ENCODE data around the gene ARSB. TPM values are rescaled to one million over a fixed set of nuclear protein-coding genes. Genes with fewer than 3 reads are reported as not detected.

ARSB gene
- total RNA-seq, 4 donors from 2014 or later, result 9.1 to 12.7 (median 10.7) TPM

DNA sequence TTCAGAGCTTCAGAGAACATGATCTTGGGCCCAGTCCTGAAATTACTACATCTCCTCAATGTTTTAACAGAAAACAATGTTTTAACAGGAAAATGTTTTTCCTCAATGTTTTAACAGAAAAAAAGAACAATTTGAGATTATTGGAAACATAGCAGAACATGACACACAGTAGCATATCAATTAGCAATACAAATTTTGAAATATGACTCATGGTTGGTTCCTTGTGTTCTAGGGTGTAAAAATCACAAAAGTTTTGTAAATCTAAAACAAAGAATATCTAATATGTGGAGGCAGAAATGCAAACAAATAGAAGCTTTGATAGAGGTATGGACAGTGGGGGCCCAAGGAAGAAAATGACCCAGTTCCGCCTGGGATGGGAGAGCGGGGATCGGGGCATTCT is 22.8 kb upstream of the ARSB start:
- WGBS, 2 donors (ENCODE audit: low coverage in 1 of 2), result 96 to 100% methylated on average over 3 of the region's 3 CpGs
- in situ Hi-C loops (cut with MboI; ENCODE audit: low pct_ligation_motif_present in 1 of 4, low pct_unique_long_range_greater_than_20kb in 1 of 4, low sequenced_read_pairs in 3 of 4) (loop anchor here in 2 of 4 donors (25.0 kb wide), 1 partner anchor 454 kb away; no protein-coding TSS in a partner anchor), intact Hi-C loops (cut with DNase I; ENCODE audit: low total_unique reads) (no loop called here)

GRCh38 chr5:79005936-79006631 is 21.0 kb upstream of the ARSB start:
- no peaks in the 10 kb centered on the region for H3K27me3 ChIP-seq
- H3K4me1 ChIP-seq, result peaks cover 0 to 9% (median 3%) of the 10 kb centered on the region in 4 donors
- in situ Hi-C loops (cut with MboI; ENCODE audit: low pct_ligation_motif_present in 1 of 4, low pct_unique_long_range_greater_than_20kb in 1 of 4, low sequenced_read_pairs in 3 of 4), result loop anchor here in 2 of 4 donors (25.0 kb wide), 1 partner anchor 456 kb away; no protein-coding TSS in a partner anchor
- no peaks in the 10 kb centered on the region for H3K36me3 ChIP-seq
- DNase-seq, result no peak
- TF ChIP-seq POLR2A (IDR thresholded peaks at IDR 0.05) (no peak), POLR2AphosphoS5 (IDR thresholded peaks at IDR 0.05) (no peak), EP300 (IDR thresholded peaks at IDR 0.05; ENCODE audit: low read depth) (no peak), CTCF (IDR thresholded peaks at IDR 0.05) (no peak)
- WGBS, 2 donors (ENCODE audit: low coverage in 1 of 2), result 85 to 91% methylated on average over 4 to 6 of the region's 6 CpGs
- H3K9me3 ChIP-seq, result no peaks in the 10 kb centered on the region
- no peak overlapping the region for H3K4me3 ChIP-seq
- no peak overlapping the region for H3K27ac ChIP-seq
- intact Hi-C loops (cut with DNase I; ENCODE audit: low total_unique reads), result no loop called here

More for the DNA sequence above, 22.8 kb upstream of the ARSB start:
- no peak for DNase-seq
- TF ChIP-seq EP300 (IDR thresholded peaks at IDR 0.05; ENCODE audit: low read depth) (no peak), CTCF (IDR thresholded peaks at IDR 0.05) (no peak), POLR2A (IDR thresholded peaks at IDR 0.05) (no peak), POLR2AphosphoS5 (IDR thresholded peaks at IDR 0.05) (no peak)
- H3K4me3 ChIP-seq, result no peak overlapping the region
- H3K36me3 ChIP-seq, result no peaks in the 10 kb centered on the region
- H3K27ac ChIP-seq, result no peak overlapping the region
- H3K27me3 ChIP-seq, result no peaks in the 10 kb centered on the region
- no peaks in the 10 kb centered on the region for H3K9me3 ChIP-seq
- no peaks in the 10 kb centered on the region for H3K4me1 ChIP-seq

GRCh38 chr5:79005151-79005550 is 20.0 kb upstream of the ARSB start:
- Histone ChIP-seq H3K27me3 (no peaks in the 10 kb centered on the region), H3K27ac (no peak overlapping the region), H3K9me3 (no peaks in the 10 kb centered on the region), H3K36me3 (no peaks in the 10 kb centered on the region), H3K4me3 (no peak overlapping the region), H3K4me1 (peaks cover 0 to 9% (median 3%) of the 10 kb centered on the region in 4 donors)
- WGBS, 2 donors (ENCODE audit: low coverage in 1 of 2), result 77 to 91% methylated on average over 4 of the region's 4 CpGs
- in situ Hi-C loops (cut with MboI; ENCODE audit: low pct_ligation_motif_present in 1 of 4, low pct_unique_long_range_greater_than_20kb in 1 of 4, low sequenced_read_pairs in 3 of 4), result loop anchor here in 2 of 4 donors (25.0 kb wide), 1 partner anchor 457 kb away; no protein-coding TSS in a partner anchor
- intact Hi-C loops (cut with DNase I; ENCODE audit: low total_unique reads), result no loop called here
- DNase-seq, result no peak
- TF ChIP-seq EP300 (IDR thresholded peaks at IDR 0.05; ENCODE audit: low read depth) (no peak), POLR2A (IDR thresholded peaks at IDR 0.05) (no peak), CTCF (IDR thresholded peaks at IDR 0.05) (no peak), POLR2AphosphoS5 (IDR thresholded peaks at IDR 0.05) (no peak)

- intact Hi-C loops (cut with DNase I; ENCODE audit: low total_unique reads), result no loop called here
- no peak for DNase-seq
- in situ Hi-C loops (cut with MboI; ENCODE audit: low pct_ligation_motif_present in 1 of 4, low pct_unique_long_range_greater_than_20kb in 1 of 4, low sequenced_read_pairs in 3 of 4), result loop anchor here in 2 of 4 donors (25.0 kb wide), 1 partner anchor 460 kb away; no protein-coding TSS in a partner anchor
These were observed 17.3 kb upstream of the ARSB start for GRCh38 chr5:79002374-79002773.

More at GRCh38 chr5:79002374-79002773, 17.3 kb upstream of the ARSB start:
- Histone ChIP-seq H3K4me1 (peaks cover 0 to 9% (median 3%) of the 10 kb centered on the region in 4 donors), H3K27me3 (no peaks in the 10 kb centered on the region), H3K27ac (no peak overlapping the region), H3K9me3 (no peaks in the 10 kb centered on the region), H3K4me3 (no peak overlapping the region), H3K36me3 (no peaks in the 10 kb centered on the region)
- TF ChIP-seq POLR2A (IDR thresholded peaks at IDR 0.05) (no peak), CTCF (IDR thresholded peaks at IDR 0.05) (no peak), POLR2AphosphoS5 (IDR thresholded peaks at IDR 0.05) (no peak), EP300 (IDR thresholded peaks at IDR 0.05; ENCODE audit: low read depth) (no peak)
- whole genome bisulfite sequencing, 2 donors (ENCODE audit: low coverage in 1 of 2), result 69 to 70% methylated on average over 1 of the region's 1 CpG

Measured in transverse colon (tissue), 4 donors.